Astrocyte of the cerebellum (primary cell): Measurements from ENCODE around the gene FITM1.
A peak's percentile ranks its signal among the peaks of the same experiment; 100 is the strongest.

ENCODE experiments used
- DNase-seq: peaks from one replicate; pipeline ENCODE4 v3.0.0-alpha.2; 2011; ENCODE audit warnings: low read depth
- H3K4me3 ChIP-seq: 2 replicates; pipeline ENCODE4 v1.5.1; 2011; ENCODE audit warnings: mild to moderate bottlenecking, low read depth, low read length, moderate library complexity
- CTCF ChIP-seq: IDR thresholded peaks from 2 replicates; pipeline ENCODE4 v1.5.1; 2012; ENCODE audit warnings: low read length, low read depth, moderate library complexity, mild to moderate bottlenecking; ENCODE audit errors: missing control alignments
- in situ Hi-C: cut with HindIII; loops from 2 replicates; pipeline ENCODE4 v1.10.0; 2017; ENCODE audit warnings: low sequenced_read_pairs

The FITM1 gene, protein sequence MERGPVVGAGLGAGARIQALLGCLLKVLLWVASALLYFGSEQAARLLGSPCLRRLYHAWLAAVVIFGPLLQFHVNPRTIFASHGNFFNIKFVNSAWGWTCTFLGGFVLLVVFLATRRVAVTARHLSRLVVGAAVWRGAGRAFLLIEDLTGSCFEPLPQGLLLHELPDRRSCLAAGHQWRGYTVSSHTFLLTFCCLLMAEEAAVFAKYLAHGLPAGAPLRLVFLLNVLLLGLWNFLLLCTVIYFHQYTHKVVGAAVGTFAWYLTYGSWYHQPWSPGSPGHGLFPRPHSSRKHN

DNA sequence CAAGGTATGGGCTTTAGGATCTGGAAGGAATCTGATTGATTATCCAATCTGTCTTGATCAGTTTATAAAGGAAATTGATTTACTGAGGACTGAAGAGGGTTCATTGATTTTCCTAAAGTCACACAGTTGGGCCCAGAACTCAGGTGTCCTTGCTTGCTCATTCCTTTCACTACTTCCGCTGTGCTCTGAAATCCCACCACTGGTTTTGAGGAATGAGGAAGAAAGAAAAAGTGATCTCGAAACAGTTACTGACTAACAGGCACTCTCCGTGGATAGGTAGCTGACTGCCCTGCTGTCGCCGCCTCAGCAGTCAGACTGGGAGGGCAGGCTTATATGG is at the start of gene FITM1:
FITM1 (plus strand) TSS at position 280 of the 337 bp plus-strand sequence. CDS start 905 bp downstream, outside the sequence.
- TF ChIP-seq CTCF = no peak
- in situ Hi-C loops = no loop called here

DNA sequence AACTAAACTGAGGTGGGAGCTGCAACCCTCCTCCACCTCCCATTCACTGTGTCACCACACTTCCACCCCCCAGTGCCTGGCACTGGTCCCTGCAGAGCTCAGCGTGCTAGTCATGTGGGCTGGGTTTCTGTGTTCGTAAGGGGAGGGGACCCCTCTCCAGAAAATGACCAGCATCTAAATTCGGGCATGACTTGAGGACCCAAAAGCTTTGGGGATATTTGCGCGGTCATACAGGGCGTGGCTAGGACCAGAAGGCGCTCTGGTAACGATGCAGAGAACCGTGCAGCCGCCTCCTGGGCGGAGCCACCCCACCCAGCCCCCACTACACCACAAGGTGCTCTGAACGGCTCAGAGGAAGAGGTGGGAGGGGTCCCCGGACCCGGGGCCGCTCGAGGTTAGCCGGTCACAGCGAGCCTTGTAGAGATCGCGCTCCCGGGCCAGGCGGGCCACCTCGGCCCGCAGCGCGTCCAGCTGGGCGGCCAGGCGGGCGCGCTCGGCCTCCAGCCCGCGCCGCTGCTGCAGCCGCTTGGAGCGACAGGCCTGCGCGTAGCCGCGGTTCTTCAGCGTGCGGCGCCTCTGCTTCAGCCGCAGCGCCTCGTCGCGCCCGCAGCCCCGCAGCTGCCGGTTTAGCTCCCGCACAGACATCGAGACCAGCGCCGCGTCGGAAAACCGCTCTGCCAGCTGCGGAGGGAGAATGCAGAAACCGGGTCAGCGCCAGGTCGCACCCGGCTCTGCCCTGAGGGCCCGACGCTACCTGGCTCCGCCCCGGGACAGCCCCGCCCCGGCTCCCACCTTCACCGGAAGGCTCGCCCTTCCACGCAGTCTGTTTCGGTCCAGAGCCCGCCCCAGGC is 49.3 kb upstream of the FITM1 start:
- H3K4me3 ChIP-seq = peak overlapping the region; percentile 46
- in situ Hi-C loops = no loop called here
- TF ChIP-seq CTCF = no peak
- DNase-seq = no peak

More for the DNA sequence above, at the start of gene FITM1:
- DNase-seq = no peak
- no peak within 1 kb of the TSS for H3K4me3 ChIP-seq

DNA sequence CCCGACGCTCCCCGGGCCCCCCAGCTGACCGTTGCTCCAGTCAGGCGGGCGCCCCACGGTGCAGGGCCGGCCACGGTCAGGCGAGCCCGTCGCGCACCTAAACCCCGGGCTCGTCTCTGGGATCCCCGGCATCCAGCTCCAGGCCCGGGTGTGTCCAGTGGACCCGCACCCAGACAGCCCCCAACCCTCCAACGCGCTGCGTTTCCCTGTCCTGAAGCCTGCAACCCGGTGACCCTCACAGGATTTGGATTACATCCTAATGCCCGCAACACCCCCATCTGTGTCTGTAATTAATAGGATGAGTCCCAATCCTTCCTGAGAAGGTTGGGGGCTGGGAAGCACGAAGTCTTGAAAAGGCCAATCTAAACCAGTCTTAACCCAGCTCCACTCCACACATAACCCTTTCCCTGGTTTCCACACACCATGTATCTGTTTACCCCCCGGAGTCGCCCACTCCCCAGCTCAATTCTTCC is 48.7 kb upstream of the FITM1 start:
- in situ Hi-C loops = no loop called here
- no peak for TF ChIP-seq CTCF
- DNase-seq = no peak
- H3K4me3 ChIP-seq = peak overlapping the region; percentile 46

DNA sequence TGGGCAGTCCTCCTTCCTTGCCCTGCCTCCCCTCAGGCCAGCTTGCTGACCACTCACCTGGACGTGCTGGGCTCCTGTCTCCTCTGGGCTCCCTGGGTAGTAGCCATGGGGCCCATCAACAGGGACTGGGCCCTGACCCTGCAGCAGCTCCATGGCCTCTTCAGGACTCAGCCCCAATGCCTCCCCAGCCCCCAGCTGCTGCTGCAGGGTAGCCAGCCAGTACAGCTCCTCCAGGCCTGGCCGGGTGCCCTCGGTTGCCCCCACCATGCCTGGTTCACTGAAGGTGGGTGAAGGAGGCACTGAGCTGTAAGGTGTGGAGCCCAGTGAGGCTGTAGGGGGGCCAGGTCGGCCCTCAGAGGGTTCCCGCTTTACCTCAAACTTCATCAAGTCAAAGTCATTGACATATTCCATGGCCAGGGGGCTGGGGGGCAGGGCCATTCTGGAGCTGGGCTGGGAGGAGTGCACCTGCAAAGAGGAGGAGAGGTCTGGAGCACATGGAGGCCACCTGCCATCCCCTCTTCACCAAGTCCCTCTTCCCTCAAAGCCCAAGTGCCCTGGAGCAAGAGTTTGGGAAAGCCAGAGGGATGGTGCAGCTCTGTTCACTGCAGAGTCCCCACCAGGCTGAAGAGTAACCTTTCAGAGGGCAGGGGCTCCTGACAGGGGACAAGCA is 47.9 kb upstream of the FITM1 start:
- no peak for TF ChIP-seq CTCF
- in situ Hi-C loops = no loop called here
- no peak for DNase-seq
- no peak overlapping the region for H3K4me3 ChIP-seq

DNA sequence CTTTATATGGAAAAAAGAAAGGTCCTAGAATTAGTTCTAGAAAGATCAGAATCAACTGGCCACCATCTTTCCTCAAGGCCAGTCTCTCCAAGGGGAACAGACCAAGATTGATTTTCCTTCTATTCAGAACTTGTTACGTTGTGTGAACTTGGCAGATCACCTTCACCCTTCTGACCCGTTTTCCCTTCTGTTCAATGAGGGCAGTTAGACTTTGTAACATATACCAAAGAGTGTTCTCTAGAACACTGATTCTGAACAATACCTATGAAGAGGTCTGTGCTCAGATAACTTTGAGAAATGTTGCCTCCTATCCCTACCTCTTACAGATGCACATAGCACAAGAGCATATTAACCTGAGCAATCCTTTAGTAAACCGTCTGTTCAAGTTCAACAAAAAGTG is 47.0 kb upstream of the FITM1 start:
- no peak overlapping the region for H3K4me3 ChIP-seq
- in situ Hi-C loops = no loop called here
- DNase-seq = no peak

More for the DNA sequence above, 47.0 kb upstream of the FITM1 start:
- no peak for TF ChIP-seq CTCF
